Measurements from ENCODE around the gene PDZD4. TPM values are rescaled to one million over a fixed set of nuclear protein-coding genes. Genes with fewer than 3 reads are reported as not detected.

Gene PDZD4
- total RNA-seq, 1 donor from 2014 or later, result 9.9 TPM

DNA sequence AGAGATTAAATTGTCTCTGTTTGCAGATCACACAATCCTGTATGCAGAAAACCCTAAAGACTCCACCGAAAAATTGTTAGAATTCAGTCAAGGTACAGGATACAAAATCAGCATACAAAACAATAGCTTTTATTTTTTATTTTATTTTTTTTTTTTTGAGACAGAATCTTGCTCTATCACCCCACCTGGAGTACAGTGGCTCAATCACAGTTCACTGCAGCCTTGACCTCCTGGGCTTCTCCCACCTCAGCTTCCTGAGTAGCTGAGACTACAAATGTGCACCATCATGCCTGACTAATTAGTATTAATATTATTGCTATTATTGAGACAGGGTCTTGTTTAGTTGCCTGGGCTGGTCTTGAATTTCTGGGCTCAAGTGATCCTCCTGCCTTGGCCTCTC is 75.2 kb downstream of the PDZD4 start:
- no peaks in the 10 kb centered on the region for H3K79me2 ChIP-seq (ENCODE audit: insufficient read depth, low read length)
- H4K20me1 ChIP-seq (ENCODE audit: insufficient read depth, low read length), result no peaks in the 10 kb centered on the region
- H3K36me3 ChIP-seq (ENCODE audit: insufficient read depth, low read length), result no peaks in the 10 kb centered on the region
- H3K4me2 ChIP-seq (ENCODE audit: low read length), result no peak overlapping the region
- Mint-ChIP-seq H3K27ac (ENCODE audit: unreplicated experiment) (no peak overlapping the region), H3K4me3 (ENCODE audit: unreplicated experiment) (no peak overlapping the region), H3K36me3 (ENCODE audit: low read depth, unreplicated experiment) (peaks cover 2% of the 10 kb centered on the region), H3K27me3 (ENCODE audit: low read depth, unreplicated experiment) (peaks cover 3% of the 10 kb centered on the region), H3K9me3 (ENCODE audit: unreplicated experiment) (peaks cover 2% of the 10 kb centered on the region), H3K4me1 (ENCODE audit: low read depth, unreplicated experiment) (no peaks in the 10 kb centered on the region)
- TF ChIP-seq EZH2 (IDR thresholded peaks at IDR 0.05; ENCODE audit: insufficient read depth, low read length), result no peak
- TF ChIP-seq, protein P1, sequence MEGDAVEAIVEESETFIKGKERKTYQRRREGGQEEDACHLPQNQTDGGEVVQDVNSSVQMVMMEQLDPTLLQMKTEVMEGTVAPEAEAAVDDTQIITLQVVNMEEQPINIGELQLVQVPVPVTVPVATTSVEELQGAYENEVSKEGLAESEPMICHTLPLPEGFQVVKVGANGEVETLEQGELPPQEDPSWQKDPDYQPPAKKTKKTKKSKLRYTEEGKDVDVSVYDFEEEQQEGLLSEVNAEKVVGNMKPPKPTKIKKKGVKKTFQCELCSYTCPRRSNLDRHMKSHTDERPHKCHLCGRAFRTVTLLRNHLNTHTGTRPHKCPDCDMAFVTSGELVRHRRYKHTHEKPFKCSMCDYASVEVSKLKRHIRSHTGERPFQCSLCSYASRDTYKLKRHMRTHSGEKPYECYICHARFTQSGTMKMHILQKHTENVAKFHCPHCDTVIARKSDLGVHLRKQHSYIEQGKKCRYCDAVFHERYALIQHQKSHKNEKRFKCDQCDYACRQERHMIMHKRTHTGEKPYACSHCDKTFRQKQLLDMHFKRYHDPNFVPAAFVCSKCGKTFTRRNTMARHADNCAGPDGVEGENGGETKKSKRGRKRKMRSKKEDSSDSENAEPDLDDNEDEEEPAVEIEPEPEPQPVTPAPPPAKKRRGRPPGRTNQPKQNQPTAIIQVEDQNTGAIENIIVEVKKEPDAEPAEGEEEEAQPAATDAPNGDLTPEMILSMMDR (IDR thresholded peaks at IDR 0.05; ENCODE audit: insufficient read depth, low read depth, low read length), result no peak
- H3K27me3 ChIP-seq (ENCODE audit: insufficient read depth, low read length), result no peaks in the 10 kb centered on the region
- H3K4me1 ChIP-seq (ENCODE audit: insufficient read depth, low read length), result no peaks in the 10 kb centered on the region
- no peak overlapping the region for H3K9ac ChIP-seq (ENCODE audit: low read length)
- DNase-seq (ENCODE audit: low read depth) (no peak), FAIRE-seq (no peak)
- H3K4me3 ChIP-seq (ENCODE audit: insufficient read depth, low read depth, low read length), result no peak overlapping the region
- no peak overlapping the region for H2AFZ ChIP-seq (ENCODE audit: low read depth, low read length)
- no peak overlapping the region for H3K27ac ChIP-seq (ENCODE audit: low read depth, low read length)
- no peaks in the 10 kb centered on the region for H3K9me3 ChIP-seq (ENCODE audit: insufficient read depth, low read depth, low read length)

Other genes starting within 250 kb of the PDZD4 start
- 19.8 and 21.7 TPM in 2 replicates for gene CCNQ, start 231.4 kb downstream of the PDZD4 start, total RNA-seq
- 0.20 and 0.36 TPM in 2 replicates for gene DUSP9, start 183.3 kb downstream of the PDZD4 start, total RNA-seq
- gene PNCK, start 156.7 kb downstream of the PDZD4 start, total RNA-seq, result 0.65 and 1.1 TPM in 2 replicates
- gene SLC6A8, start 142.6 kb downstream of the PDZD4 start, total RNA-seq, result 52.6 and 57.9 TPM in 2 replicates
- 219 and 222 TPM in 2 replicates for gene BCAP31, start 106.2 kb downstream of the PDZD4 start, total RNA-seq
- gene ABCD1, start 105.7 kb downstream of the PDZD4 start, total RNA-seq, result 27.2 and 30.5 TPM in 2 replicates
- 5.3 and 5.4 TPM in 2 replicates for gene PLXNB3, start 66.3 kb downstream of the PDZD4 start, total RNA-seq
- not detected in 2 replicates for gene SRPK3, start 49.5 kb downstream of the PDZD4 start, total RNA-seq
- 40.0 and 41.9 TPM in 2 replicates for gene IDH3G, start 36.2 kb downstream of the PDZD4 start, total RNA-seq
- 252 and 299 TPM in 2 replicates for gene SSR4, start 35.9 kb downstream of the PDZD4 start, total RNA-seq
- 347 and 353 TPM in 2 replicates for gene L1CAM, start 55.6 kb upstream of the PDZD4 start, total RNA-seq
- gene AVPR2, start 74.1 kb upstream of the PDZD4 start, total RNA-seq, result not detected in 2 replicates
- gene ARHGAP4, start 95.7 kb upstream of the PDZD4 start, total RNA-seq, result 3.9 and 4.3 TPM in 2 replicates
- 134 and 144 TPM in 2 replicates for gene NAA10, start 104.5 kb upstream of the PDZD4 start, total RNA-seq
- 1.7 and 2.2 TPM in 2 replicates for gene RENBP, start 114.1 kb upstream of the PDZD4 start, total RNA-seq
- 58.1 and 61.2 TPM in 2 replicates for gene HCFC1, start 141.3 kb upstream of the PDZD4 start, total RNA-seq
- gene TMEM187, start 142.2 kb upstream of the PDZD4 start, total RNA-seq, result 8.6 and 10.6 TPM in 2 replicates
- 67.6 and 69.6 TPM in 2 replicates for gene IRAK1, start 189.4 kb upstream of the PDZD4 start, total RNA-seq